HG03432 (cell line): ENCODE results near the gene MAST4.

ENCODE experiments used
- ATAC-seq: cut with Tn5 transposase; IDR thresholded peaks from one replicate; pipeline ENCODE4 v1.9.1; 2021; ENCODE audit warnings: mild to moderate bottlenecking, moderate library complexity; ENCODE audit not compliant: unreplicated experiment

The MAST4 gene

GRCh38 chr5:66894480-66895240, 298.5 kb downstream of the MAST4 start:
- no peak for ATAC-seq

- ATAC-seq = no peak
Observed at GRCh38 chr5:66896171-66896570, 300.0 kb downstream of the MAST4 start.

- no peak for ATAC-seq
Observed at GRCh38 chr5:66897356-66897755, 301.2 kb downstream of the MAST4 start.

- no peak for ATAC-seq
Observed at GRCh38 chr5:66898241-66898995, 302.2 kb downstream of the MAST4 start.

- no peak for ATAC-seq
Observed at GRCh38 chr5:66903218-66903617, 307.0 kb downstream of the MAST4 start.

- ATAC-seq = no peak
Observed at GRCh38 chr5:66903709-66904108, 307.5 kb downstream of the MAST4 start.

- ATAC-seq = no peak
Observed at GRCh38 chr5:66904189-66904588, 308.0 kb downstream of the MAST4 start.

GRCh38 chr5:66906021-66906420, 309.8 kb downstream of the MAST4 start:
- no peak for ATAC-seq

- ATAC-seq = no peak
Observed at GRCh38 chr5:66908230-66908629, 312.0 kb downstream of the MAST4 start.

GRCh38 chr5:66909364-66909763, 313.2 kb downstream of the MAST4 start:
- no peak for ATAC-seq

GRCh38 chr5:66912787-66913186, 316.6 kb downstream of the MAST4 start:
- no peak for ATAC-seq

GRCh38 chr5:66915531-66915930, 319.3 kb downstream of the MAST4 start:
- no peak for ATAC-seq

- ATAC-seq = no peak
Observed at GRCh38 chr5:66922881-66923280, 326.7 kb downstream of the MAST4 start.

- ATAC-seq = no peak
Observed at GRCh38 chr5:66923457-66923856, 327.3 kb downstream of the MAST4 start.

- ATAC-seq = no peak
Observed at GRCh38 chr5:66923922-66924321, 327.7 kb downstream of the MAST4 start.

- no peak for ATAC-seq
Observed at GRCh38 chr5:66927140-66927539, 330.9 kb downstream of the MAST4 start.

GRCh38 chr5:66929281-66929680, 333.1 kb downstream of the MAST4 start:
- no peak for ATAC-seq

GRCh38 chr5:66929995-66930394, 333.8 kb downstream of the MAST4 start:
- no peak for ATAC-seq

- ATAC-seq = no peak
Observed at GRCh38 chr5:66931651-66932050, 335.5 kb downstream of the MAST4 start.

GRCh38 chr5:66932457-66932856, 336.3 kb downstream of the MAST4 start:
- no peak for ATAC-seq

GRCh38 chr5:66933066-66933465, 336.9 kb downstream of the MAST4 start:
- no peak for ATAC-seq

GRCh38 chr5:66939094-66939493, 342.9 kb downstream of the MAST4 start:
- no peak for ATAC-seq
